HG02938 (cell line): ENCODE measurements around the gene MTX2.
"Not testable (repeated sequence)": the region's sequence is repeated elsewhere in the genome, so short reads cannot be mapped to it uniquely, and the experiment has no call there.

Source experiments
- ATAC-seq: cut with Tn5 transposase; IDR thresholded peaks from one replicate; pipeline ENCODE4 v1.9.1; 2021; ENCODE audit warnings: mild to moderate bottlenecking, moderate library complexity; ENCODE audit not compliant: unreplicated experiment

The MTX2 gene

DNA sequence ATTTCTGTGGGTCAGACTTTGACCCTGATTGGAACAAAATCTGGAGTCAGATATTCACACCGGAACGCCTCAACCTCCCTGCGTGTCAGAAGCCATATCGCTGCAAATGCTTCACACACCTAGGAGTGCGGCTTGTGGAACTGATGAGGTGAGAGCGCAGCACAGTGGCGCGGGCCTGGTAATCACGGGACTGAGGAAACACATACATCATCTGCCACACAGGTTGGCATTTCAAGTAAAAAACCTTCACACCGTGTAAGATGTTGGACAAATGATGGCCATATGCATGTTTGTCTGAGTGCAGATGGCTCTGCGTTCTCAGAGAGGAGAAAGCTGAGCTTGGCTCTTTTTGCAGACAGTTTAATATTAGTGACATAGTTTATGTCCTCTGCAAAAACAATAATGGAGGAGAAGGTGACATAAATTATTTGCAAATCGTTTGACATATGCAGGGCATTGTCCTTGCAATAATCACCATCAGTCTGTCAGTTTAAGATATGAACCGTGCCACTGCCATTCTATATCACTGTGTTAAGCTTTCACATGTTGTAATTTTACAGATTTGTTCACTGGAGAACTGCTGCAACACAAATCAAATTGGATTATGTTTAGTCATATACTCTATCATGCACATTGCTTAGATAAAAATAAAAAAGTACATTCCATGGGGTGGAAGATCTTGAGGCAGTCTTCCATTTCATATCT lies 101.4 kb downstream of the MTX2 start:
- ATAC-seq, result no peak

DNA sequence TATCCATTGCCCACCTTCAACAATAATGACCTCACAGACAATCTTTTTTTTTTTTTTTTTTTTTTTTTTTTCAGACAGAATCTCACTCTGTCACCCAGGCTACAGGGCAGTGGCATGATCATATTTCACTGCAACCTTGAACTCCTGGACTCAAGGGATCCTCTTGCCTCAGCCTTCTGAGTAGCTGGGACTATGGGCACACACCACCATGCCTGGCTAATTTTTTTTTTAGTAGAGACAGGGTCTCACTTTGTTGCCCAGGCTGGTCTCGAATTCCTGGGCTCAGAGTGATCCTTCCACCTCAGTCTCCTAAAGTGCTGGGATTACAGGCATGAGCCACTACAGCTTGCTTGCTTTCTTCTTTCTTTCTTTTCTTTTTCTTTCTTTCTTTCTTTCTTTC lies 103.9 kb downstream of the MTX2 start:
- ATAC-seq, result not testable (repeated sequence)

DNA sequence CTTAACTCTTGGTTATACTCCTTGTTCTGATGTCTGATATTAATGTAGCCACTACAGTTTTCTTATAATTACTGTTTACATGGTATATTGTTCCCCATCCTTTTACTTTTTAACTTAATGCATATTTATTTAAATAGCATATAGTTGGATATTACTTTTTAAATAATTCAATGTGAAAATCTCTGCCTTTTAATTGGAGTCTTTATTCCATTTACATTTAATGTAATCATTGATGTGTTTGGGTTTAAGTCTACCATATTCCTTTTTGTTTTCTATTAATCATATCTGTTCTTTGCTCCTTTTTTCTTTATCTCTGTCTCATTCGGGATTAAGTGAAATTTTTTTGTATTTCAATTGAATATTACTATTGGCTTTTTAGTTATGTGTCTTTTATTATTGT lies 109.1 kb downstream of the MTX2 start:
- no peak for ATAC-seq

DNA sequence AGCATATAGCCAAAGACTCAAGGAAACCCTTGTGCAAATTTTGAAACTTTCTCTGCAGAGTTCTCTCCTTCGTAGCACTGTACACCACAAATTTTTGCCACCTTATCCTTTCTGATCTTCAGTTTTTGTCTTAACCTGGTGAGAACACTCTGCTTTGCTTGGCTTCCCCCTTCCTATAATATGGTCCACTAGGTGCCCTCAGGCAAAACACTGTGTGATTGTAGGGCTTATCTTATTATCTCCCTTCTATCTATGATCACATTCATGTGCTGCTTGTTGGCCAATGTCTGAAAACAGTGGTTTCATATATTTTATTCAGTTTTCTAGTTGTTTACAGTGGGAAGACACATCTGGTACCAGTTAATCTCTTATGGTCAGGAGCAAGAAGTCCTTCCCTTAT lies 111.1 kb downstream of the MTX2 start:
- ATAC-seq, result no peak

DNA sequence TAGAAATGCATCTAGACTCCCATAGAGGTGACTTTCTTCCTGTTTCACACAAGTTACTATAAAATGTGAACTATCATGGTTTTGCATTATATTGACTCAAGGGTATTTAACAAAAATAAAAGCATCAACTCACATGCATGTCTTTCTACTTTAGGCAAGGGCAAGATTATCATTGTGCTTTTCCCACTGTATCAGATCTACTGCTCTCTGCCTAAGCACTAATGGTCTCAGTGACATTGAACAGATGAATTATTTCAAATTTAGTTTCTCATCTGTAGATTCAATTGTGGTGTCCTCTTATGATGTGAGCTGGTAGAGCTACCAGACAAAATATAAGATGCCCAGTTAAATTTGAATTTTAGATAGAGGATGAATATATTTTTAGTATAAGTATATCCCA lies 113.9 kb downstream of the MTX2 start:
- no peak for ATAC-seq

DNA sequence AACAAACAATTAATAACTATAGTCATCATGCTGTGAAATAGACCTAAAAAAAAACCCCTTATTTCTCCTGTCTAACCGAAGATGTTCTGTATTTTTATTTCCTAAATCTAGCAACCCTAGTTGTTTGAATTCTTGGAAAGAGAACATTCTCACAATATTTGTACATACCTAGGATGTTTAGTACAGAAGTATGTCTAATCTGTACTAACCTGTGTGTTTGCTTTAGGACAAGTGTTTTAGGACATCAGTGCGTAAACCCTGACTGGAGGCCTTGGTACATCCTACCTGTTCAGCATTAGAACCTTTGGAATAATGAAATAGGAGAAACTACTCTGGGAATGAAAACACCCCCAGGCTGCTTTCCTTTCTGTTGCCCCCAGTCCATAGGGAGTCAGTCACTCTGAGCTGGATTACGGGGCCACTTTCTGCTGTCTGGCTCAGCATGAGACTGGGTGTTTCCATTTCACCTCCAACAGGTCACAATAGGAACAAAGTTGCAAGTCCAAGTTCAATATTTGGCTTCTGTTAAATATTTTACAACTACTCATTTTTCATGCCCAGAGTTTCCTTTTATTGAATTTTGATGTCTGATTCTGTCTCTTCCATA lies 114.7 kb downstream of the MTX2 start:
- ATAC-seq, result no peak

DNA sequence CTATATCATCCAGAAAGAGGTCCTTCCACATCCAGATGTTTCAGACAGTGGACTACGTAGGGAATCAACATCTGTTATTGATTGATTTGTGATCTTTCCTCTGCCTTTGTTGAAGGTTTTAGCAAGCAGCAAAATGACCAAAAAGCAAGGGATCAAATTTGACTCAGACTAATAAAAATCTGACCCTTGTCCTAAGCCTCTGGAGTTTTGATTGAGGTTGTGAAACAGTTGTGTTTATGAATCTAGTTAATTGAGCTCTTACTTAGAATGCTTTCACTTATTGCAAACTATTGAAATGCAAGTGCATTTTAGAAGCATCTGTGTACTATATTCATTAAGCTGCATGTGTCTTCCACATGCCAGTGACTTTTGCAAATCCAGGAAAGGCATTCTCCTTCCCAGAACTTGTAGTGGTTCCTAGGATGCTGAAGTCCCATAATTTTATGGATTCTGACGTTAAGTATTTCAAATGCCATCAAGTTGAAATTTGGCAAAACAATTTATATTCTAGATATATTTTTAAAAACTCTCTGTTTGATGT lies 116.0 kb downstream of the MTX2 start:
- no peak for ATAC-seq

DNA sequence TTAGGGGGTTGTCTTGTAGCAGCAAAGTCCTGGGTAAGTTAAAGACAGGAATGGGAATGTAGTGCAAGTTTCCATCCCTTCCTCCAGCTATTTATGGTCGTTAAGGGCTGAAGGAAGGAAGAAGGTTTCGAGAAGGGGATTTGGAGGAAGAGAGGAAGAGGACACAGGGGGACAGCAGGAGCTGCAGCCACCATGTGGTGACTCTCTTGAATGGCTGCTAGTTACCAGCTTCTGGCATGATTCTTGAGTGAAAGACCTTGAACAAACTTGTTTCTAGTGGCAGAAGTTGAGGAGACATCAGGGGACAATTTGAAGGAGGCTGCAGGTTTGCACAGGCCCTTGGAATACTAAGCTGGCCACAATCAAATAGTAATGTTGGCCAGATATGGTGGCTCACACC lies 116.6 kb downstream of the MTX2 start:
- no peak for ATAC-seq
